Thyroid gland (tissue), 4 donors: Measurements from ENCODE around the gene TCEAL9. TPM values are rescaled to one million over a fixed set of nuclear protein-coding genes. Genes with fewer than 3 reads are reported as not detected.

Experiments used
- DNase-seq, 2 donors: peaks; one replicate each; pipeline ENCODE4 v3.0.0-alpha.2; 2019
- H3K27ac ChIP-seq, 3 donors: fragments of 200-600 bp; sonication (generic); 1 replicate in 2 of 3; 2 replicates in 1 of 3; pipeline ENCODE4 v1.5.1; 2016 to 2019; ENCODE audit warnings: mild to moderate bottlenecking in 1 of 3, moderate library complexity in 1 of 3
- H3K27me3 ChIP-seq: fragments of 200-600 bp; sonication (generic); one replicate; pipeline ENCODE4 v1.5.1; 2019
- H3K36me3 ChIP-seq, 2 donors: fragments of 200-600 bp; sonication (generic); one replicate each; pipeline ENCODE4 v1.5.1; 2016 to 2019
- H3K4me1 ChIP-seq, 2 donors: fragments of 200-600 bp; sonication (generic); one replicate each; pipeline ENCODE4 v1.5.1; 2017 to 2019
- H3K4me3 ChIP-seq, 3 donors: fragments of 200-600 bp; sonication (generic); replicated peaks in 1 of 3; 1 replicate in 2 of 3; 2 replicates in 1 of 3; pipeline ENCODE4 v1.5.1; 2016; ENCODE audit warnings: mild to moderate bottlenecking in 1 of 3
- H3K9me3 ChIP-seq: fragments of 200-600 bp; sonication (generic); one replicate; pipeline ENCODE4 v1.5.1; 2017
- POLR2A ChIP-seq, 2 donors: fragments of 450-650 bp; IDR thresholded peaks; one replicate each; pipeline ENCODE4 v1.6.1; 2017; ENCODE audit warnings: antibody characterized with exemption in 2 of 2, mild to moderate bottlenecking in 2 of 2, moderate library complexity in 1 of 2
- WGBS, 2 donors: methylation state at CpG; one replicate each; pipeline ENCODE4 v1.1.5; 2017; 5-methylcytosine and 5-hydroxymethylcytosine counted together
- intact Hi-C: fragments of 100-400 bp; cut with DNase I; formaldehyde crosslinking; loops from one replicate; pipeline ENCODE4 v1.15.1; 2023
- total RNA-seq, 4 donors: library from RNA; depleted of rRNA; stranded (reverse); fragments of >200 nt; gene quantifications; one replicate each; pipeline ENCODE4 v1.2.3, GENCODE V29; 2016
- TF ChIP-seq, protein P1 (sequence below), 6 experiments: fragments of 200-600 bp in 3 of 6; fragments of 450-650 bp in 3 of 6; sonication (generic) in 3 of 6; IDR thresholded peaks; one replicate each; pipeline ENCODE4 v1.5.1; 2016 to 2019; ENCODE audit warnings: antibody characterized with exemption in 6 of 6, mild to moderate bottlenecking in 2 of 6, inconsistent platforms in 1 of 6, moderate library complexity in 1 of 6

The TCEAL9 gene
- total RNA-seq, 4 donors from 2014 or later = 123 to 140 (median 132) TPM

DNA sequence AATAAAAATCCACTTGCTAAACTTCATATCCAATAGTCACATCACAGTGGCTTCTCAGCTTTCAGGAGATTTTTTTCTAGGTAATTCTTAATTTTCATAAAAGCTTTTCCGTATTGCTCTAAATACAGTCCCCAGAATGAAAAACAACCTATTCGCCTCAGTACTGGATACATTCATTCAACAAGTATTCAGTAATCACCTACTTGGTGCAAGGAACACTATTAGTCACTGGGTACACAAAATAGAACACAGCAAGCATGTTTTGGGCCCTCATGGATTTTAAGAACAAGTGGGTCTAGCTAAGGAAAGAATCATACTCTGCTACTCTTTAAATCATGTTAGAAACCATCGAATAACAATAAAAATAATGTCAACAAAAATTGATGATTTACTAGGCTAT is 17.3 kb downstream of the TCEAL9 start:
- TF ChIP-seq POLR2A (IDR thresholded peaks at IDR 0.05) = no peak
- TF ChIP-seq, protein P1, sequence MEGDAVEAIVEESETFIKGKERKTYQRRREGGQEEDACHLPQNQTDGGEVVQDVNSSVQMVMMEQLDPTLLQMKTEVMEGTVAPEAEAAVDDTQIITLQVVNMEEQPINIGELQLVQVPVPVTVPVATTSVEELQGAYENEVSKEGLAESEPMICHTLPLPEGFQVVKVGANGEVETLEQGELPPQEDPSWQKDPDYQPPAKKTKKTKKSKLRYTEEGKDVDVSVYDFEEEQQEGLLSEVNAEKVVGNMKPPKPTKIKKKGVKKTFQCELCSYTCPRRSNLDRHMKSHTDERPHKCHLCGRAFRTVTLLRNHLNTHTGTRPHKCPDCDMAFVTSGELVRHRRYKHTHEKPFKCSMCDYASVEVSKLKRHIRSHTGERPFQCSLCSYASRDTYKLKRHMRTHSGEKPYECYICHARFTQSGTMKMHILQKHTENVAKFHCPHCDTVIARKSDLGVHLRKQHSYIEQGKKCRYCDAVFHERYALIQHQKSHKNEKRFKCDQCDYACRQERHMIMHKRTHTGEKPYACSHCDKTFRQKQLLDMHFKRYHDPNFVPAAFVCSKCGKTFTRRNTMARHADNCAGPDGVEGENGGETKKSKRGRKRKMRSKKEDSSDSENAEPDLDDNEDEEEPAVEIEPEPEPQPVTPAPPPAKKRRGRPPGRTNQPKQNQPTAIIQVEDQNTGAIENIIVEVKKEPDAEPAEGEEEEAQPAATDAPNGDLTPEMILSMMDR (IDR thresholded peaks at IDR 0.05) = no peak
- no peaks in the 10 kb centered on the region for H3K36me3 ChIP-seq
- H3K4me3 ChIP-seq = no peak overlapping the region
- intact Hi-C loops = no loop called here
- H3K27ac ChIP-seq = no peak overlapping the region
- no peak for DNase-seq
- H3K9me3 ChIP-seq = no peaks in the 10 kb centered on the region
- no peaks in the 10 kb centered on the region for H3K27me3 ChIP-seq
- H3K4me1 ChIP-seq = no peaks in the 10 kb centered on the region
- 90 to 98% methylated on average over 3 of the region's 3 CpGs for WGBS, 2 donors

DNA sequence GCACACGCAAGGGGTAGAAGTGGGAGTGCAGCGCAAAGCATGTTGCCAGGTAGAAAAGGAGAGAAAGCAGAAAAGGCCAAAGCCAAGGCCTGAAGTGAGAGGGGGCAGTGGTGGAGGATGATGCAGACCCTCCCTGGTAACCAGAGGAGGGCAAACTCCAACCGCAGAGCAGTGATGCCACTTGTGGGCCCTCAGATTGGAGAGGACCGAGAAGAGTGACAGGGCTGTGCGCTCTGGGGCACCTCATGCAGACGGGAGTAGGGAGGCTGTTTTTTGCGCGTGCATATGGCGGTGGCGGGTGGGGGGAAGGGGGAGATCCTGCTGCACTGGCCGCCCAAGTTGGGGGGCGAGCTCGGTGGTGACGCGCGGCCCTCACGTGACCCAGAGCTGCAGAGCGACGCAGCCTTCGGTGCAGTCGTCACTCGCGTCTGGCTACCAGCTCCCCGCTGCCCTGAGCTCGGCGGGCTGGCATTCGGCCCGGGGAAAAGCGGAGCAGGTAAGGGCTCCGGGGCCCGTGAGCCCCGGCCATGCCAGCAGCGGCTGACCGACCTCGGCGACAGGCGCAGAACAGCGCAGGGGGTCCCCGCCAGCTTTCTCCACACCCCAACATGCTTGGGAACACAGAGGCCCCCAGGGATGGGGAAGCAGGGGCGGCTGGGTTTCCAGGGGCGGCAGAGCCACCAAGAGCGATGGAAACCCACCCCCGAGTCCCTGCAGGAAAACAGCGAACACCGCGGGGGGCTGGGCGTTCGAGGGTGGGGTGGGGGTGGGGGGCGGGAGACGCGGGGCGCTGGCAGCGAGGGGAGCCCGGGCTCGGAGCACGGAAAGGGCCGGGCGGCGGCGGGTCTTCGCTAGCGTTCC is 20.0 kb downstream of the TCEAL9 start, which contains the start of gene BEX3:
TSS of gene BEX3 (plus strand) at position 421 of the 861 bp plus-strand sequence. CDS start 984 bp downstream, outside the sequence.
- peak within 1 kb of the TSS in 2 of 3 donors; percentile 37 to 55 for H3K4me3 ChIP-seq
- H3K27ac ChIP-seq = peak within 1 kb of the TSS; percentile 87 to 96 (median 93)
- TF ChIP-seq POLR2A (IDR thresholded peaks at IDR 0.05) = peak; percentile 53 to 92
- TF ChIP-seq, protein P1 (IDR thresholded peaks at IDR 0.05) = no peak
- peak; percentile 69 to 71 for DNase-seq
- no peaks in the 10 kb centered on the region for H3K4me1 ChIP-seq
- no peaks in the 10 kb centered on the region for H3K9me3 ChIP-seq
- intact Hi-C loops = no loop called here
- H3K27me3 ChIP-seq = no peaks in the 10 kb centered on the region
- WGBS, 2 donors = 22 to 31% methylated on average over 4 to 5 of the region's 62 CpGs
- no peaks in the 10 kb centered on the region for H3K36me3 ChIP-seq

DNA sequence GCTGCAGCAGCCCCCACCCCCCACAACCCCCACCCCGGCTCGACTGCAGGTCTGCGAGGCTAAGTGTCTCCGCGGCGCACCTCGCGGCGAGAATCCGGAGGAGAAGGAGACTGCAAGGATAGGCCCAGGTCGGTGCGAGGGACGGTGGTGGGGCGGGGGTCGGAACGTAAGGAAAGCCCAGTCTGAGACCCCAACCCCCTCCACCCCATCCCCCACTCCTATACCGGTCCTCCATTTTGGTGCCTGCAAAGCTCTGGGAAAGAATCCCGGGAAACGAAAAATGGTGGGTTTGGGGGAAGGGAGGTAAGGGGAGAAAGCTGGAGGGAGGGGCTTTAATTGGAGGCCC is 20.6 kb downstream of the TCEAL9 start:
- TF ChIP-seq, protein P1 (IDR thresholded peaks at IDR 0.05) = no peak
- DNase-seq = peak in 1 of 2 donors; percentile 22
- H3K27ac ChIP-seq = peak overlapping the region; percentile 87 to 96 (median 93)
- peak overlapping the region in 2 of 3 donors; percentile 37 to 55 for H3K4me3 ChIP-seq
- no peaks in the 10 kb centered on the region for H3K9me3 ChIP-seq
- H3K4me1 ChIP-seq = no peaks in the 10 kb centered on the region
- no peaks in the 10 kb centered on the region for H3K36me3 ChIP-seq
- no peaks in the 10 kb centered on the region for H3K27me3 ChIP-seq
- intact Hi-C loops = no loop called here
- WGBS, 2 donors = 0% methylated on average over 4 to 5 of the region's 19 CpGs

DNA sequence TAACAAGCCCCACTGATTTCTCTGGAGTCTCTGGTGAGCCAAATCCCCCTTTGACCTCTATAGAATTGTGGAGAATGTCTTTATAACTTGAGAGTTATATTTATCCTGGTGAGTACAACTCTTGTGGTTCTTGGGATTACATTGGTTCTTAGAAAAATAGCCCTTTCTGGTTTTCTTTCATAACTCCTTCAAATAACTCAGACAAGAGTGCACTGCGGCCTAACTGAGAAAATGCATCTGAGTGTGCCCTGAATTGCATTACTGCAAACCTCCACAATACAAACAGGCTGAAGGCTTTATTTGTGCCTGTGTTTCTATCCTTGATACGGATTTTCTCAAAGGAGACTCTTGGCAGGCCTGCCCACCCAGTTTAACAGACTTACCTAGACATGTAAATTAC is 22.7 kb downstream of the TCEAL9 start:
- intact Hi-C loops = no loop called here
- Histone ChIP-seq H3K27me3 (no peaks in the 10 kb centered on the region), H3K27ac (no peak overlapping the region), H3K36me3 (no peaks in the 10 kb centered on the region), H3K9me3 (no peaks in the 10 kb centered on the region), H3K4me3 (no peak overlapping the region), H3K4me1 (no peaks in the 10 kb centered on the region)
- TF ChIP-seq, protein P1 (IDR thresholded peaks at IDR 0.05) = no peak
- TF ChIP-seq POLR2A (IDR thresholded peaks at IDR 0.05) = no peak
- no peak for DNase-seq
- 78 to 89% methylated on average over 2 of the region's 2 CpGs for WGBS, 2 donors

DNA sequence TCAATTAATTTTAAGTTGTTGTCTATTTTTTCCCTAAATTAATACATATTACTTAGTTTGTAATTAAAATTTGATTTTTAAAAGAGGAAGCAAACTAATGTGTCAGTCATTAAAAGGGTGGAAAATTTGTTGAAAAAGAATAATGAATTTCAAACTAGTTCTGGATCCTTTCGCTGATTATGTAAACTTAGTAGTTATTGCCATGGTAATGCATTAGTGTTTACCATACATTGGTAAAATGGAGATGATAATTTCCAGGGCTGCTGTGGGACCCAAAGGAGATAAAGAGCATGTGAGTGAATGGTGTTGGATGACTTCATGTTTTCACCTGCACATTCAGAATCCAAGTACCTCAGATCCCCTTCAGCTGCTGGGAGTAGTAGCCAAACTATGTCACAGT is 26.6 kb downstream of the TCEAL9 start:
- intact Hi-C loops = no loop called here
- no peak for DNase-seq
- H3K4me1 ChIP-seq = peaks cover 0 to 11% of the 10 kb centered on the region in 2 donors
- H3K4me3 ChIP-seq = no peak overlapping the region
- H3K9me3 ChIP-seq = no peaks in the 10 kb centered on the region
- no peaks in the 10 kb centered on the region for H3K27me3 ChIP-seq
- 94 to 95% methylated on average over 1 of the region's 1 CpG for WGBS, 2 donors
- TF ChIP-seq, protein P1 (IDR thresholded peaks at IDR 0.05) = no peak
- no peak for TF ChIP-seq POLR2A (IDR thresholded peaks at IDR 0.05)
- H3K36me3 ChIP-seq = no peaks in the 10 kb centered on the region
- peak overlapping the region in 1 of 3 donors; percentile 9 for H3K27ac ChIP-seq
